ENCODE results near the gene GSG1L. TPM values are rescaled to one million over a fixed set of nuclear protein-coding genes. Genes with fewer than 3 reads are reported as not detected.

Gene GSG1L
- total and polyA plus RNA-seq, 12 donors: 0.68 to 14.6 (median 3.4) TPM; not detected in 5

GRCh38 chr16:27973678-27974077, 89.8 kb downstream of the GSG1L start:
- Histone ChIP-seq H3K27ac (no peak overlapping the region), H3K27me3 (peaks cover 0 to 13% (median 0%) of the 10 kb centered on the region in 7 donors), H3K9me3 (peaks cover 0 to 16% (median 0%) of the 10 kb centered on the region in 11 donors), H3K36me3 (no peaks in the 10 kb centered on the region), H3K4me1 (peaks cover 0 to 8% (median 3%) of the 10 kb centered on the region in 9 donors), H3K4me3 (no peak overlapping the region)
- no peak for ATAC-seq
- intact Hi-C loops (cut with DNase I): loop anchor here in 8 of 10 donors (2.0 to 10.0 kb wide), 5 partner anchors 91 to 339 kb away; partner anchors contain the start of gene GSG1L (in 4 of the 8)
- WGBS, 2 donors: 61 to 65% methylated on average over 7 of the region's 7 CpGs
- no peak for TF ChIP-seq CTCF (IDR thresholded peaks at IDR 0.05)
- no peak for DNase-seq

DNA sequence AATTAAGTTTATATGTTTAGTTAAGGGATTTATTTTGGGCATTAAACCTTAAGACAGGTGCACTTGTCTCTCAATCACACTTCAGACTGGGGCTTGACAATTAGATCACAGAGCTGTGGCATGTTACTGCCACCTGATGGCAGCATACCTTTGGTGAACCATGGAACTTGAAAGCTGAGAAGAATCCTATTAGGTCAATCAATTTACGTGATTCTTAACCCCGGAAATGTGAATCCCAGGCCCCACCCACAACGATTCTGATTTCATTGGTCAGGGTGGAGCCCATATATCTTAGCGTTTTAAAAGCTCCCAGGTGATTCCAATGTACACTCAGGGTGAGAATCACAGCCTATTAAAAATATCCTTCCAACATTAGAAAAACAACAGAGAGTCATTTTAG, 91.0 kb downstream of the GSG1L start:
- no peak overlapping the region for H3K27ac ChIP-seq
- H3K4me3 ChIP-seq: no peak overlapping the region
- H3K36me3 ChIP-seq: no peaks in the 10 kb centered on the region
- peaks cover 0 to 13% (median 0%) of the 10 kb centered on the region in 7 donors for H3K27me3 ChIP-seq
- DNase-seq: peak in 1 of 2 donors; percentile 16
- ATAC-seq: peak in 1 of 8 donors; percentile 44
- intact Hi-C loops (cut with DNase I): loop anchor here in 8 of 10 donors (2.0 to 10.0 kb wide), 5 partner anchors 92 to 338 kb away; partner anchors contain the start of gene GSG1L (in 4 of the 8)
- TF ChIP-seq CTCF (IDR thresholded peaks at IDR 0.05): peak in 8 of 9 donors; percentile 5 to 59 (median 54)
- H3K9me3 ChIP-seq: peaks cover 0 to 16% (median 0%) of the 10 kb centered on the region in 11 donors
- 0 to 3% methylated on average over 4 of the region's 4 CpGs for WGBS, 2 donors
- H3K4me1 ChIP-seq: peaks cover 0 to 3% (median 0%) of the 10 kb centered on the region in 9 donors

- intact Hi-C loops (cut with DNase I): loop anchor here in 1 of 10 donors (5.0 kb wide), 1 partner anchor 1312 kb away; no protein-coding TSS in a partner anchor
These were observed 93.9 kb downstream of the GSG1L start for GRCh38 chr16:27969574-27969973.

GRCh38 chr16:27967169-27967568, 96.3 kb downstream of the GSG1L start:
- Histone ChIP-seq H3K27ac (no peak overlapping the region), H3K36me3 (no peaks in the 10 kb centered on the region), H3K4me3 (no peak overlapping the region), H3K27me3 (peaks cover 0 to 3% (median 0%) of the 10 kb centered on the region in 7 donors), H3K9me3 (peaks cover 0 to 19% (median 0%) of the 10 kb centered on the region in 11 donors), H3K4me1 (no peaks in the 10 kb centered on the region)
- ATAC-seq (no peak), DNase-seq (no peak)
- TF ChIP-seq CTCF (IDR thresholded peaks at IDR 0.05): no peak
- 78 to 83% methylated on average over 5 of the region's 5 CpGs for WGBS, 2 donors
- intact Hi-C loops (cut with DNase I): loop anchor here in 1 of 10 donors (5.0 kb wide), 1 partner anchor 1310 kb away; no protein-coding TSS in a partner anchor

More at GRCh38 chr16:27969574-27969973, 93.9 kb downstream of the GSG1L start:
- Histone ChIP-seq H3K4me3 (no peak overlapping the region), H3K27ac (no peak overlapping the region), H3K4me1 (no peaks in the 10 kb centered on the region), H3K27me3 (peaks cover 0 to 13% (median 0%) of the 10 kb centered on the region in 7 donors), H3K36me3 (no peaks in the 10 kb centered on the region), H3K9me3 (peaks cover 0 to 16% (median 0%) of the 10 kb centered on the region in 11 donors)
- TF ChIP-seq CTCF (IDR thresholded peaks at IDR 0.05): no peak
- WGBS, 2 donors: 73 to 75% methylated on average over 4 of the region's 4 CpGs
- DNase-seq (no peak), ATAC-seq (no peak)
